ENCODE results near the gene OR8K3.

GRCh38 chr11:56331861-56332491 lies 17.0 kb downstream of the OR8K3 start:
- TF ChIP-seq EZH2 (IDR thresholded peaks at IDR 0.05; ENCODE audit: low read length) = no peak
- no peak for TF ChIP-seq CTCF (optimal IDR thresholded peaks at IDR 0.05 in 1 of 3, IDR thresholded peaks at IDR 0.05 in 1 of 3, conservative IDR thresholded peaks at IDR 0.05 in 1 of 3; ENCODE audit: extremely low read depth in 1 of 3, insufficient read depth in 2 of 3, low read length in 3 of 3)

Measured in keratinocyte (primary cell).